GM12878 (cell line): ENCODE measurements around the gene BBS1.

Source experiments
- POLR2AphosphoS5 ChIP-seq: IDR thresholded peaks from 2 replicates; pipeline ENCODE4 v1.6.1; 2011; ENCODE audit warnings: mild to moderate bottlenecking, low read length, inconsistent platforms
- SIN3A ChIP-seq: IDR thresholded peaks from 2 replicates; pipeline ENCODE4 v1.6.1; 2012; ENCODE audit warnings: low read depth, low read length, improper control_type of control experiment
- SP1 ChIP-seq: IDR thresholded peaks from one replicate; pipeline ENCODE4 v1.6.1; 2011; ENCODE audit warnings: low read depth, low read length
- TCF12 ChIP-seq: IDR thresholded peaks from 2 replicates; pipeline ENCODE4 v1.6.1; 2011; ENCODE audit warnings: low read depth, mild to moderate bottlenecking, low read length
- TF ChIP-seq, protein P1 (sequence below): IDR thresholded peaks from 2 replicates; pipeline ENCODE4 v1.6.1; 2012; ENCODE audit warnings: low read depth, low read length, improper control_type of control experiment

DNA sequence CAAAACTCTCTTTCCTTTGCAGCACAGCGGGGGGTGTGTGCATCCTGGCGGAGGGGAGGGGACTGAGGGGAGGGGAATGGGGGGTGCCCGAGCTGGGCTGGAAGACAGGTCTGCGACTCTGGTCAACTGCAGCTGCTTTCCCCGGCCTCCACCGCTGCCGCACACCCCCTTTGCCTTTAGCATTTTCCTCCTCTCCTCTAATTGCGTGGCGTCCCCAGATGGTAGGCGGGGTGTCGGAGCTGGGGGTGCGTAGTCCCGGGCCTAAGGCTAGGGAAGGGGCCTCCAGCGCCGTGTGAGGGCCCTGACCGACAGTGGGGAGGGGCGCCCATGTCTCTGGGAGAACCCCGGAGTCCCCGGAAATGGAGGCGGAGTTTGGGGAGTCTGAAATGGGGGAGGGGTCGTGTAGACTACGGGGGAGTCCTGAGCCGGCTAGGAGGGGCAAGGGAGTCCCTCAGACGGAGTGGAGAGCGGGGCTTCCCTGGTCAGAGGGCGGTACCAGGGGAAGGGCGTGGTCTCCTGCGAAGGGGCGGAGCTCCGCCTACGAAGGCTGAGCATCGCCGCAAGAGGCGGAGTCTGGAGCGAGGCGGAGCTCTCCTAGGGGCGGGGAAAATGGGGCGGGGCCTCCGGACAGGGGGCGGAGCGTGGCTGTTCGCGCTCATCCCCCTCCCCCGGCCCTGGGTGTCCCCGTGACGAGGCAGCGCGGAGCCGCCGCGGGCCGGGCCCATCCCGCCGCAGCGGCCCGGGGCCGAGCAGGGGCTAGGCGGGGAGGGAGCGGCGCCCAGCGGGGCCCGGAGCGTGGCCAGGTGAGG, 44.0 kb upstream of the BBS1 start, which contains the start of gene PELI3:
- no peak for TF ChIP-seq TCF12
- no peak for TF ChIP-seq POLR2AphosphoS5
- TF ChIP-seq SIN3A: no peak; the same call in 1 of the 2 replicates
- peak; percentile 70 for TF ChIP-seq SP1
- TF ChIP-seq, protein P1, sequence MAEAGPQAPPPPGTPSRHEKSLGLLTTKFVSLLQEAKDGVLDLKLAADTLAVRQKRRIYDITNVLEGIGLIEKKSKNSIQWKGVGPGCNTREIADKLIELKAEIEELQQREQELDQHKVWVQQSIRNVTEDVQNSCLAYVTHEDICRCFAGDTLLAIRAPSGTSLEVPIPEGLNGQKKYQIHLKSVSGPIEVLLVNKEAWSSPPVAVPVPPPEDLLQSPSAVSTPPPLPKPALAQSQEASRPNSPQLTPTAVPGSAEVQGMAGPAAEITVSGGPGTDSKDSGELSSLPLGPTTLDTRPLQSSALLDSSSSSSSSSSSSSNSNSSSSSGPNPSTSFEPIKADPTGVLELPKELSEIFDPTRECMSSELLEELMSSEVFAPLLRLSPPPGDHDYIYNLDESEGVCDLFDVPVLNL: no peak
